ENCODE measurements around the gene RIN1.
"Not testable (repeated sequence)": the region's sequence is repeated elsewhere in the genome, so short reads cannot be mapped to it uniquely, and the experiment has no call there.

RIN1 gene

GRCh38 chr11:66326261-66327111 lies 9.7 kb downstream of the RIN1 start:
- no peak for DNase-seq (ENCODE audit: low read depth)
- no peak overlapping the region for H3K4me3 ChIP-seq (replicated peaks; ENCODE audit: low read depth, low read length)
- TF ChIP-seq CTCF (IDR thresholded peaks at IDR 0.05; ENCODE audit: low read length, missing control alignments) = no peak

GRCh38 chr11:66325263-66325671 lies 11.0 kb downstream of the RIN1 start:
- H3K4me3 ChIP-seq (replicated peaks; ENCODE audit: low read depth, low read length) = no peak overlapping the region
- TF ChIP-seq CTCF (IDR thresholded peaks at IDR 0.05; ENCODE audit: low read length, missing control alignments) = no peak
- DNase-seq (ENCODE audit: low read depth) = no peak

GRCh38 chr11:66324664-66325063 lies 11.6 kb downstream of the RIN1 start:
- no peak overlapping the region for H3K4me3 ChIP-seq (replicated peaks; ENCODE audit: low read depth, low read length)
- TF ChIP-seq CTCF (IDR thresholded peaks at IDR 0.05; ENCODE audit: low read length, missing control alignments) = no peak
- peak; percentile 45 for DNase-seq (ENCODE audit: low read depth)

- H3K4me3 ChIP-seq (replicated peaks; ENCODE audit: low read depth, low read length) = no peak overlapping the region
- no peak for TF ChIP-seq CTCF (IDR thresholded peaks at IDR 0.05; ENCODE audit: low read length, missing control alignments)
- no peak for DNase-seq (ENCODE audit: low read depth)
These were observed 12.6 kb downstream of the RIN1 start for GRCh38 chr11:66323684-66324083.

- no peak overlapping the region for H3K4me3 ChIP-seq (replicated peaks; ENCODE audit: low read depth, low read length)
- TF ChIP-seq CTCF (IDR thresholded peaks at IDR 0.05; ENCODE audit: low read length, missing control alignments) = no peak
- DNase-seq (ENCODE audit: low read depth) = peak; percentile 67
These were observed 13.4 kb downstream of the RIN1 start for GRCh38 chr11:66322732-66323427.

GRCh38 chr11:66321606-66322005 lies 14.6 kb downstream of the RIN1 start:
- no peak for DNase-seq (ENCODE audit: low read depth)
- no peak for TF ChIP-seq CTCF (IDR thresholded peaks at IDR 0.05; ENCODE audit: low read length, missing control alignments)
- H3K4me3 ChIP-seq (replicated peaks; ENCODE audit: low read depth, low read length) = no peak overlapping the region

GRCh38 chr11:66320748-66321147 lies 15.5 kb downstream of the RIN1 start:
- H3K4me3 ChIP-seq (replicated peaks; ENCODE audit: low read depth, low read length); DNase-seq (ENCODE audit: low read depth): not testable (repeated sequence)

GRCh38 chr11:66320289-66320688 lies 15.9 kb downstream of the RIN1 start:
- not testable (repeated sequence) for H3K4me3 ChIP-seq (replicated peaks; ENCODE audit: low read depth, low read length); DNase-seq (ENCODE audit: low read depth)
